Pancreas (tissue), 10 donors: Measurements from ENCODE around the gene ERF. TPM values are rescaled to one million over a fixed set of nuclear protein-coding genes. Genes with fewer than 3 reads are reported as not detected.

Experiments used
- ATAC-seq, 4 donors: fragments of 200-7000 bp; cut with Tn5 transposase; one replicate each; pipeline versions ENCODE4 v1.8.0 to v1.9.1; 2020; ENCODE audit warnings: mild to moderate bottlenecking in 4 of 4, moderate library complexity in 4 of 4
- DNase-seq, 6 donors: peaks; one replicate each; pipeline ENCODE4 v3.0.0-alpha.2; 2020
- FAIRE-seq: peaks from 2 replicates; lab custom pipeline; 2012; peaks lifted over from hg19 to GRCh38; lab: Jason Lieb, UNC
- H3K27ac ChIP-seq, 4 donors: fragments of 200-600 bp; sonication (generic); 1 replicate in 3 of 4; 2 replicates in 1 of 4; pipeline versions ENCODE4 v1.5.0 to v1.8.0; 2020
- H3K27me3 ChIP-seq, 4 donors: fragments of 200-600 bp; one replicate each; pipeline ENCODE4 v1.8.0; 2021
- H3K36me3 ChIP-seq, 3 donors: fragments of 200-600 bp; sonication (generic) in 1 of 3; one replicate each; pipeline versions ENCODE4 v1.5.0 to v1.8.0; 2020 to 2021
- H3K4me1 ChIP-seq, 3 donors: fragments of 200-600 bp; one replicate each; pipeline ENCODE4 v1.8.0; 2021
- H3K4me3 ChIP-seq, 4 donors: fragments of 200-600 bp; sonication (generic) in 2 of 4; one replicate each; pipeline versions ENCODE4 v1.5.0 to v1.8.0; 2020 to 2021
- H3K9me3 ChIP-seq, 4 donors: fragments of 200-600 bp; one replicate each; pipeline ENCODE4 v1.8.0; 2021
- WGBS, 2 donors: extraction: QIAGEN DNeasy Blood & Tissue Kit; methylation state at CpG; one replicate each; pipeline ENCODE4 v1.1.7; 2013; 5-methylcytosine and 5-hydroxymethylcytosine counted together
- intact Hi-C, 3 donors: fragments of 100-400 bp; cut with DNase I; formaldehyde crosslinking; loops; one replicate each; pipeline versions ENCODE4 v1.11.1 to v1.14.2; 2022
- polyA plus RNA-seq, 2 donors: library from polyadenylated mRNA; stranded (reverse); fragments of 200-250 nt; gene quantifications; one replicate each; pipeline ENCODE4 v1.2.3, GENCODE V29; 2013
- total RNA-seq, 6 donors: library from RNA; stranded (reverse); fragmentation: NEBNext Ultra II Directional in 4 of 6; extraction: Animal tissue kit (Norgen Biotek cat#: 25700) in 4 of 6; gene quantifications; one replicate each; pipeline versions ENCODE4 v1.2.1 to v1.2.4, GENCODE V29; 2021 to 2023
- TF ChIP-seq, protein P1 (sequence below), 4 donors: fragments of 200-600 bp; sonication (generic) in 3 of 4; IDR thresholded peaks; one replicate each; pipeline versions ENCODE4 v1.5.0 to v1.8.0; 2021; ENCODE audit warnings: antibody characterized with exemption in 4 of 4
- donor health status: healthy with polysubstance abuse.
- donor health status: DM: no; HTN: no; CAD: no; lungs with moderate emphysema.
- donor health status: DM: no; HTN: no; CAD: no.
- donor health status: control.
- donor health status: control.
- donor health status: Bipolar disorder and iron deficiency.
- donor health status: DM: yes; HTN: yes; CAD: no.
- donor health status: DM: no; HTN: no; CAD: no.
- donor health status: DM: no; HTN: no; CAD: no.
- donor health status: DM: yes; HTN: yes; CAD: no.

The ERF gene
- total and polyA plus RNA-seq, 8 donors: 20.5 to 48.5 (median 22.9) TPM

GRCh38 chr19:42278452-42279154, 23.7 kb upstream of the ERF start:
- Histone ChIP-seq H3K27me3 (no peaks in the 10 kb centered on the region), H3K36me3 (peaks cover 0 to 14% (median 8%) of the 10 kb centered on the region in 3 donors), H3K4me1 (peaks cover 16 to 56% (median 28%) of the 10 kb centered on the region in 3 donors), H3K9me3 (no peaks in the 10 kb centered on the region), H3K27ac (peak overlapping the region in 3 of 4 donors; percentile 33 to 90 (median 55)), H3K4me3 (no peak overlapping the region)
- TF ChIP-seq, protein P1, sequence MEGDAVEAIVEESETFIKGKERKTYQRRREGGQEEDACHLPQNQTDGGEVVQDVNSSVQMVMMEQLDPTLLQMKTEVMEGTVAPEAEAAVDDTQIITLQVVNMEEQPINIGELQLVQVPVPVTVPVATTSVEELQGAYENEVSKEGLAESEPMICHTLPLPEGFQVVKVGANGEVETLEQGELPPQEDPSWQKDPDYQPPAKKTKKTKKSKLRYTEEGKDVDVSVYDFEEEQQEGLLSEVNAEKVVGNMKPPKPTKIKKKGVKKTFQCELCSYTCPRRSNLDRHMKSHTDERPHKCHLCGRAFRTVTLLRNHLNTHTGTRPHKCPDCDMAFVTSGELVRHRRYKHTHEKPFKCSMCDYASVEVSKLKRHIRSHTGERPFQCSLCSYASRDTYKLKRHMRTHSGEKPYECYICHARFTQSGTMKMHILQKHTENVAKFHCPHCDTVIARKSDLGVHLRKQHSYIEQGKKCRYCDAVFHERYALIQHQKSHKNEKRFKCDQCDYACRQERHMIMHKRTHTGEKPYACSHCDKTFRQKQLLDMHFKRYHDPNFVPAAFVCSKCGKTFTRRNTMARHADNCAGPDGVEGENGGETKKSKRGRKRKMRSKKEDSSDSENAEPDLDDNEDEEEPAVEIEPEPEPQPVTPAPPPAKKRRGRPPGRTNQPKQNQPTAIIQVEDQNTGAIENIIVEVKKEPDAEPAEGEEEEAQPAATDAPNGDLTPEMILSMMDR (IDR thresholded peaks at IDR 0.05): no peak
- ATAC-seq (no peak), DNase-seq (peak in 3 of 6 donors; percentile 26 to 42 (median 27)), FAIRE-seq (no peak)
- 77 to 81% methylated on average over 5 of the region's 5 CpGs for WGBS, 2 donors
- intact Hi-C loops: no loop called here

- 52 to 54% methylated on average over 10 of the region's 10 CpGs for WGBS, 2 donors
- intact Hi-C loops: no loop called here
- Histone ChIP-seq H3K27ac (peak overlapping the region in 3 of 4 donors; percentile 33 to 90 (median 55)), H3K9me3 (no peaks in the 10 kb centered on the region), H3K4me3 (no peak overlapping the region), H3K4me1 (peaks cover 16 to 54% (median 28%) of the 10 kb centered on the region in 3 donors), H3K36me3 (peaks cover 0 to 21% (median 15%) of the 10 kb centered on the region in 3 donors), H3K27me3 (no peaks in the 10 kb centered on the region)
- peak in 4 of 6 donors; percentile 17 to 74 (median 52) for DNase-seq
- FAIRE-seq: no peak
- ATAC-seq: no peak
- TF ChIP-seq, protein P1 (IDR thresholded peaks at IDR 0.05): no peak
These were observed 23.0 kb upstream of the ERF start for GRCh38 chr19:42277821-42278451.

DNA sequence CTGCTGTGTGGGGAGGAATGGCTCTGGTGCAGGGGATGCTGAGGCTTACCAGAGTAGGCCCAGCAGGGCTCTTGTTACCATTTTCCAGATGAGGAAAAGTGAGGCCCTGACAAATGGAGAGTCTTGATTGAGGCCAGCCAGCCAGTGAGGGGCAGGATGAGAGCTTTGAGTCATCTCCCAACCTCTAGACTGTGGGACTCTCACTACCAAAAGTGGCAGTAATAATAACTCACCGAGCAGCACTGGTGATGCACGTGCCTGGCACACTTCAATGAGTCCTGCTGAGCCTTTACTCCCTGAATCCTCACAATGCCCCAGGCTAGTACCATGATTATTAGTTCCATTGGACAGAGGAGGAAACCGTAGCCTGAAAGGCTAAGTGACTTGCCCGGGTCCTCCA, 21.9 kb upstream of the ERF start:
- TF ChIP-seq, protein P1 (IDR thresholded peaks at IDR 0.05): no peak
- Histone ChIP-seq H3K36me3 (peaks cover 0 to 29% (median 15%) of the 10 kb centered on the region in 3 donors), H3K9me3 (no peaks in the 10 kb centered on the region), H3K27me3 (no peaks in the 10 kb centered on the region), H3K4me1 (peaks cover 16 to 43% (median 26%) of the 10 kb centered on the region in 3 donors), H3K27ac (no peak overlapping the region), H3K4me3 (no peak overlapping the region)
- intact Hi-C loops: no loop called here
- no peak for DNase-seq
- ATAC-seq: no peak
- WGBS, 2 donors: 86 to 87% methylated on average over 4 of the region's 4 CpGs
- no peak for FAIRE-seq

- no peak overlapping the region for H3K27ac ChIP-seq
- no peaks in the 10 kb centered on the region for H3K9me3 ChIP-seq
- DNase-seq (peak in 1 of 6 donors; percentile 38), ATAC-seq (no peak), FAIRE-seq (no peak)
- peaks cover 0 to 29% (median 15%) of the 10 kb centered on the region in 3 donors for H3K36me3 ChIP-seq
- peaks cover 18 to 40% (median 20%) of the 10 kb centered on the region in 3 donors for H3K4me1 ChIP-seq
- TF ChIP-seq, protein P1 (IDR thresholded peaks at IDR 0.05): no peak
- WGBS, 2 donors: 71 to 79% methylated on average over 3 of the region's 3 CpGs
- H3K4me3 ChIP-seq: no peak overlapping the region
- H3K27me3 ChIP-seq: no peaks in the 10 kb centered on the region
- intact Hi-C loops: no loop called here
These were observed 21.4 kb upstream of the ERF start for GRCh38 chr19:42276284-42276683.
